CD8-positive, alpha-beta memory T cell (primary cell): ENCODE data around the gene RCC2. TPM values are rescaled to one million over a fixed set of nuclear protein-coding genes. Genes with fewer than 3 reads are reported as not detected.

Experiments used
- CTCF ChIA-PET: fragments of 350-600 bp; sonication (Branson Sonifier 250); formaldehyde crosslinking; loops from one replicate; lab custom pipeline; 2021; ENCODE audit warnings: antibody characterized with exemption; lab: Charles Lee
- POLR2A ChIA-PET: fragments of 350-600 bp; sonication (Branson Sonifier 250); formaldehyde crosslinking; loops from one replicate; lab custom pipeline; 2021; ENCODE audit warnings: antibody characterized with exemption; lab: Charles Lee
- DNase-seq, 5 donors: peaks; one replicate each; pipeline versions ENCODE4 v3.0.0 to v3.0.0-alpha.2; 2020 to 2022; ENCODE audit warnings: mixed read lengths in 1 of 5
- H3K27ac ChIP-seq: one replicate; pipeline ENCODE4 v1.7.0; 2013; ENCODE audit warnings: low read depth, mild to moderate bottlenecking, low read length, moderate library complexity
- H3K27me3 ChIP-seq: 2 replicates; pipeline ENCODE4 v1.7.0; 2013; ENCODE audit warnings: low read length, mild to moderate bottlenecking; ENCODE audit not compliant: insufficient read depth, poor library complexity, severe bottlenecking
- H3K36me3 ChIP-seq: 2 replicates; pipeline ENCODE4 v1.7.0; 2013; ENCODE audit warnings: mild to moderate bottlenecking, low read length, moderate library complexity; ENCODE audit not compliant: insufficient read depth
- H3K4me1 ChIP-seq: 2 replicates; pipeline ENCODE4 v1.7.0; 2013; ENCODE audit warnings: mild to moderate bottlenecking, low read length, moderate library complexity; ENCODE audit not compliant: insufficient read depth
- H3K4me3 ChIP-seq: 2 replicates; pipeline ENCODE4 v1.7.0; 2013; ENCODE audit warnings: mild to moderate bottlenecking, low read length
- H3K9me3 ChIP-seq: 2 replicates; pipeline ENCODE4 v1.7.0; 2013; ENCODE audit warnings: mild to moderate bottlenecking, low read length
- H3K27ac Mint-ChIP-seq, 8 donors: one replicate each; pipeline ENCODE4 v1.8.0; 2020 to 2021; ENCODE audit warnings: mixed read lengths in 8 of 8, mild to moderate bottlenecking in 6 of 8, inconsistent platforms in 3 of 8, moderate library complexity in 3 of 8
- H3K27me3 Mint-ChIP-seq, 2 donors: one replicate each; pipeline ENCODE4 v1.8.0; 2020 to 2021; ENCODE audit warnings: mixed read lengths in 2 of 2, mild to moderate bottlenecking in 1 of 2, moderate library complexity in 1 of 2
- H3K36me3 Mint-ChIP-seq, 3 donors: one replicate each; pipeline ENCODE4 v1.8.0; 2020 to 2021; ENCODE audit warnings: mixed read lengths in 3 of 3, inconsistent platforms in 1 of 3, mild to moderate bottlenecking in 1 of 3
- H3K4me1 Mint-ChIP-seq, 3 donors: one replicate each; pipeline ENCODE4 v1.8.0; 2020 to 2021; ENCODE audit warnings: mixed read lengths in 3 of 3, inconsistent platforms in 1 of 3, mild to moderate bottlenecking in 1 of 3
- H3K4me3 Mint-ChIP-seq, 7 donors: one replicate each; pipeline ENCODE4 v1.8.0; 2020 to 2021; ENCODE audit warnings: mixed read lengths in 7 of 7, mild to moderate bottlenecking in 6 of 7, moderate library complexity in 4 of 7, inconsistent platforms in 2 of 7
- H3K9me3 Mint-ChIP-seq, 5 donors: one replicate each; pipeline ENCODE4 v1.8.0; 2020 to 2022; ENCODE audit warnings: mixed read lengths in 5 of 5, mild to moderate bottlenecking in 3 of 5, moderate library complexity in 2 of 5, inconsistent platforms in 1 of 5
- polyA plus RNA-seq: library from polyadenylated mRNA; unstranded; fragments of 300-500 nt; fragmentation: Illumina TruSeq; gene quantifications from one replicate; pipeline ENCODE4 v1.2.3, GENCODE V29; 2021
- total RNA-seq, 2 experiments: library from RNA; stranded (reverse); gene quantifications; one replicate each; pipeline ENCODE4 v1.2.3, GENCODE V29; 2021

The RCC2 gene
- total and polyA plus RNA-seq, 3 experiments from 2014 or later: 27.5 to 156 (median 156) TPM

- Histone ChIP-seq H3K27me3 (no peaks in the 10 kb centered on the region), H3K4me1 (peaks cover 16% of the 10 kb centered on the region), H3K9me3 (no peaks in the 10 kb centered on the region), H3K27ac (peak overlapping the region; percentile 55), H3K4me3 (peak overlapping the region; percentile 61), H3K36me3 (no peaks in the 10 kb centered on the region)
- H3K9me3 Mint-ChIP-seq: no peaks in the 10 kb centered on the region
- ChIA-PET POLR2A (no interaction called here), CTCF (no interaction called here)
- H3K36me3 Mint-ChIP-seq: peaks cover 0 to 10% (median 0%) of the 10 kb centered on the region in 3 donors
- H3K4me3 Mint-ChIP-seq: peak overlapping the region in 6 of 7 donors; percentile 7 to 99 (median 84)
- H3K27ac Mint-ChIP-seq: peak overlapping the region in 5 of 8 donors; percentile 60 to 96 (median 86)
- H3K4me1 Mint-ChIP-seq: peaks cover 18 to 25% (median 22%) of the 10 kb centered on the region in 3 donors
- H3K27me3 Mint-ChIP-seq: peaks cover 5 to 7% of the 10 kb centered on the region in 2 donors
- no peak for DNase-seq
Observed at GRCh38 chr1:17440827-17441168, 1.3 kb upstream of the RCC2 start.

- peak overlapping the region; percentile 55 for H3K27ac ChIP-seq
- DNase-seq: no peak
Observed at GRCh38 chr1:17440074-17440826, 773 bp upstream of the RCC2 start.

GRCh38 chr1:17438318-17439249 lies 893 bp downstream of the RCC2 start:
- H3K9me3 ChIP-seq: no peaks in the 10 kb centered on the region
- no peaks in the 10 kb centered on the region for H3K27me3 ChIP-seq
- peak overlapping the region; percentile 97 for H3K4me3 ChIP-seq
- peaks cover 5% of the 10 kb centered on the region for H3K36me3 ChIP-seq
- peaks cover 16% of the 10 kb centered on the region for H3K4me1 ChIP-seq
- peak overlapping the region; percentile 91 to 97 (median 96) for H3K27ac Mint-ChIP-seq
- peaks cover 4 to 7% of the 10 kb centered on the region in 2 donors for H3K27me3 Mint-ChIP-seq
- peaks cover 37 to 47% (median 44%) of the 10 kb centered on the region in 3 donors for H3K4me1 Mint-ChIP-seq
- H3K36me3 Mint-ChIP-seq: peaks cover 0 to 27% (median 0%) of the 10 kb centered on the region in 3 donors
- H3K9me3 Mint-ChIP-seq: no peaks in the 10 kb centered on the region
- CTCF ChIA-PET: interaction anchor here (0.6 to 1.3 kb wide), 5 partner anchors 9 to 56 kb away, joined by 3 to 6 read pairs (median 3); no protein-coding TSS in a partner anchor
- peak overlapping the region; percentile 93 for H3K27ac ChIP-seq
- peak overlapping the region; percentile 93 to 99 (median 96) for H3K4me3 Mint-ChIP-seq
- POLR2A ChIA-PET: no interaction called here
- peak; percentile 59 to 79 (median 67) for DNase-seq

More at GRCh38 chr1:17440074-17440826, 773 bp upstream of the RCC2 start:
- peaks cover 0 to 12% (median 0%) of the 10 kb centered on the region in 3 donors for H3K36me3 Mint-ChIP-seq
- H3K4me1 Mint-ChIP-seq: peaks cover 21 to 30% (median 27%) of the 10 kb centered on the region in 3 donors
- Histone ChIP-seq H3K27me3 (no peaks in the 10 kb centered on the region), H3K4me1 (peaks cover 16% of the 10 kb centered on the region), H3K9me3 (no peaks in the 10 kb centered on the region), H3K36me3 (no peaks in the 10 kb centered on the region), H3K4me3 (peak overlapping the region; percentile 61)
- H3K9me3 Mint-ChIP-seq: no peaks in the 10 kb centered on the region
- peak overlapping the region; percentile 68 to 96 (median 87) for H3K27ac Mint-ChIP-seq
- ChIA-PET CTCF (interaction anchor here (0.6 to 1.4 kb wide), 5 partner anchors 10 to 32 kb away, joined by 3 to 6 read pairs (median 3); no protein-coding TSS in a partner anchor), POLR2A (no interaction called here)
- H3K4me3 Mint-ChIP-seq: peak overlapping the region; percentile 76 to 99 (median 84)
- peaks cover 5 to 7% of the 10 kb centered on the region in 2 donors for H3K27me3 Mint-ChIP-seq

GRCh38 chr1:17437580-17438317 lies 1.7 kb downstream of the RCC2 start:
- H3K4me1 Mint-ChIP-seq: peaks cover 37 to 54% (median 51%) of the 10 kb centered on the region in 3 donors
- H3K27me3 Mint-ChIP-seq: peaks cover 0 to 2% of the 10 kb centered on the region in 2 donors
- peak overlapping the region; percentile 93 for H3K27ac ChIP-seq
- ChIA-PET POLR2A (no interaction called here), CTCF (no interaction called here)
- DNase-seq: peak; percentile 38 to 71 (median 54)
- no peaks in the 10 kb centered on the region for H3K9me3 ChIP-seq
- H3K4me3 ChIP-seq: peak overlapping the region; percentile 57
- H3K27me3 ChIP-seq: no peaks in the 10 kb centered on the region
- no peaks in the 10 kb centered on the region for H3K9me3 Mint-ChIP-seq
- peak overlapping the region; percentile 75 to 92 (median 80) for H3K4me3 Mint-ChIP-seq
- H3K27ac Mint-ChIP-seq: peak overlapping the region in 7 of 8 donors; percentile 65 to 95 (median 89)
- H3K36me3 ChIP-seq: peaks cover 8% of the 10 kb centered on the region
- peaks cover 0 to 34% (median 0%) of the 10 kb centered on the region in 3 donors for H3K36me3 Mint-ChIP-seq
- peaks cover 16% of the 10 kb centered on the region for H3K4me1 ChIP-seq

- H3K4me1 Mint-ChIP-seq: peaks cover 37 to 58% (median 51%) of the 10 kb centered on the region in 3 donors
- DNase-seq: no peak
- peaks cover 0 to 39% (median 0%) of the 10 kb centered on the region in 3 donors for H3K36me3 Mint-ChIP-seq
- ChIA-PET CTCF (no interaction called here), POLR2A (no interaction called here)
- Histone ChIP-seq H3K4me1 (peaks cover 16% of the 10 kb centered on the region), H3K4me3 (peak overlapping the region; percentile 57), H3K9me3 (no peaks in the 10 kb centered on the region), H3K36me3 (peaks cover 8% of the 10 kb centered on the region), H3K27me3 (no peaks in the 10 kb centered on the region), H3K27ac (peak overlapping the region; percentile 70)
- no peaks in the 10 kb centered on the region for H3K9me3 Mint-ChIP-seq
- peak overlapping the region; percentile 75 to 92 (median 80) for H3K4me3 Mint-ChIP-seq
- H3K27me3 Mint-ChIP-seq: peaks cover 0 to 2% of the 10 kb centered on the region in 2 donors
- H3K27ac Mint-ChIP-seq: peak overlapping the region; percentile 65 to 95 (median 88)
Observed at GRCh38 chr1:17437260-17437579, 2.3 kb downstream of the RCC2 start.

- Mint-ChIP-seq H3K36me3 (peaks cover 0 to 41% (median under 1%) of the 10 kb centered on the region in 3 donors), H3K9me3 (no peaks in the 10 kb centered on the region), H3K4me1 (peaks cover 37 to 62% (median 54%) of the 10 kb centered on the region in 3 donors), H3K27ac (peak overlapping the region; percentile 65 to 95 (median 88)), H3K27me3 (peaks cover 0 to 2% of the 10 kb centered on the region in 2 donors), H3K4me3 (peak overlapping the region; percentile 75 to 92 (median 80))
- Histone ChIP-seq H3K27ac (peak overlapping the region; percentile 70), H3K4me3 (peak overlapping the region; percentile 57), H3K36me3 (peaks cover 8% of the 10 kb centered on the region), H3K27me3 (no peaks in the 10 kb centered on the region), H3K4me1 (peaks cover 16% of the 10 kb centered on the region), H3K9me3 (no peaks in the 10 kb centered on the region)
- ChIA-PET POLR2A (no interaction called here), CTCF (interaction anchor here (1.7 kb wide), 1 partner anchor 13 kb away, joined by 3 read pairs; no protein-coding TSS in a partner anchor)
- no peak for DNase-seq
Observed at GRCh38 chr1:17436380-17437174, 2.9 kb downstream of the RCC2 start.
